Activated CD8-positive, alpha-beta T cell treated with anti-CD3 and anti-CD28 coated beads, Interleukin-2, amount 10 ng/mL, durations not matched to agents 7 days and 5 days (primary cell): ENCODE measurements around the gene PRKAA1. TPM values are rescaled to one million over a fixed set of nuclear protein-coding genes. Genes with fewer than 3 reads are reported as not detected.
"Not testable (repeated sequence)": the region's sequence is repeated elsewhere in the genome, so short reads cannot be mapped to it uniquely, and the experiment has no call there.

Experiments used
- ATAC-seq: fragments of 150-1000 bp; cut with Tn5 transposase; one replicate; pipeline ENCODE4 v1.10.0; 2021; ENCODE audit warnings: moderate library complexity
- CTCF ChIA-PET: fragments of 350-600 bp; sonication (Branson Sonifier 250); formaldehyde crosslinking; loops from one replicate; lab custom pipeline; 2021; ENCODE audit warnings: antibody characterized with exemption; lab: Charles Lee
- POLR2A ChIA-PET: fragments of 350-600 bp; sonication (Branson Sonifier 250); formaldehyde crosslinking; loops from one replicate; lab custom pipeline; 2021; ENCODE audit warnings: antibody characterized with exemption; lab: Charles Lee
- DNase-seq: peaks from one replicate; pipeline ENCODE4 v3.0.0-alpha.2; 2020
- H3K27ac Mint-ChIP-seq: one replicate; pipeline ENCODE4 v1.8.0; 2021; ENCODE audit warnings: mild to moderate bottlenecking, mixed read lengths
- H3K27me3 Mint-ChIP-seq: one replicate; pipeline ENCODE4 v1.8.0; 2021; ENCODE audit warnings: low read depth, mixed read lengths
- H3K36me3 Mint-ChIP-seq: one replicate; pipeline ENCODE4 v1.8.0; 2021; ENCODE audit warnings: low read depth, mixed read lengths
- H3K4me1 Mint-ChIP-seq: one replicate; pipeline ENCODE4 v1.8.0; 2021; ENCODE audit warnings: low read depth, mixed read lengths
- H3K4me3 Mint-ChIP-seq: one replicate; pipeline ENCODE4 v1.8.0; 2021; ENCODE audit warnings: mild to moderate bottlenecking, mixed read lengths
- H3K9me3 Mint-ChIP-seq: one replicate; pipeline ENCODE4 v1.8.0; 2022; ENCODE audit warnings: mixed read lengths; ENCODE audit not compliant: insufficient read depth
- total RNA-seq, 2 experiments: library from RNA; stranded (reverse); gene quantifications; one replicate each; pipeline ENCODE4 v1.2.3, GENCODE V29; 2021

The PRKAA1 gene
- total RNA-seq, 2 experiments from 2014 or later: 70.8 to 72.3 TPM

GRCh38 chr5:40790947-40791593 is 7.1 kb downstream of the PRKAA1 start:
- ChIA-PET POLR2A (no interaction called here), CTCF (no interaction called here)
- peaks cover 10% of the 10 kb centered on the region for H3K9me3 Mint-ChIP-seq
- H3K4me1 Mint-ChIP-seq: peaks cover 28% of the 10 kb centered on the region
- peaks cover 55% of the 10 kb centered on the region for H3K36me3 Mint-ChIP-seq
- DNase-seq (no peak), ATAC-seq (no peak)
- no peaks in the 10 kb centered on the region for H3K27me3 Mint-ChIP-seq
- no peak overlapping the region for H3K27ac Mint-ChIP-seq
- H3K4me3 Mint-ChIP-seq: no peak overlapping the region

DNA sequence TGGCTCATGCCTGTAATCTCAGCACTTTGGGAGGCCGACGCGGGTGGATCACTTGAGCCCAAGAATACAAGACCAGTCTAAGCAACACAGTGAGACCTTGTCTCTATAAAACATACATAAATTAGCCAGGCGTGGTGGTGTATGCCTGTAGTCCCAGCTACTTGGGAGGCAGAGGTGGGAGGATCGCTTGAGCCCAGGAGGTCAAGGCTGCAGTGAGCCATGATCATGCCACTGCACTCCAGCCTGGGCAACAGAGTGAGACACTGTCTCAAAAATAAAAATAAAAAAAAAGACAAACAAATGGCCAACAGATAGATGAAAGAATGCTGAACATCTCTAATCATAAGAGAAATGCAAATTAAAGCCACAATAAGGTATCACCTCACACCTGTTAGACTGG is 9.2 kb downstream of the PRKAA1 start:
- H3K4me3 Mint-ChIP-seq, CTCF ChIA-PET, H3K27me3 Mint-ChIP-seq, POLR2A ChIA-PET, H3K27ac Mint-ChIP-seq, ATAC-seq, DNase-seq: not testable (repeated sequence)
- Mint-ChIP-seq H3K9me3 (peaks cover 10% of the 10 kb centered on the region), H3K36me3 (peaks cover 39% of the 10 kb centered on the region), H3K4me1 (peaks cover 22% of the 10 kb centered on the region)

GRCh38 chr5:40787986-40788385 is 10.2 kb downstream of the PRKAA1 start:
- peaks cover 31% of the 10 kb centered on the region for H3K36me3 Mint-ChIP-seq
- no peak overlapping the region for H3K4me3 Mint-ChIP-seq
- H3K27me3 Mint-ChIP-seq: no peaks in the 10 kb centered on the region
- H3K9me3 Mint-ChIP-seq: peaks cover 10% of the 10 kb centered on the region
- POLR2A ChIA-PET: no interaction called here
- peaks cover 15% of the 10 kb centered on the region for H3K4me1 Mint-ChIP-seq
- CTCF ChIA-PET: no interaction called here
- H3K27ac Mint-ChIP-seq: no peak overlapping the region
- DNase-seq: no peak
- ATAC-seq: no peak

GRCh38 chr5:40786664-40787063 is 11.5 kb downstream of the PRKAA1 start:
- POLR2A ChIA-PET, H3K27ac Mint-ChIP-seq, ATAC-seq, H3K4me3 Mint-ChIP-seq, CTCF ChIA-PET, H3K27me3 Mint-ChIP-seq, DNase-seq: not testable (repeated sequence)
- Mint-ChIP-seq H3K9me3 (peaks cover 10% of the 10 kb centered on the region), H3K36me3 (peaks cover 31% of the 10 kb centered on the region), H3K4me1 (peaks cover 20% of the 10 kb centered on the region)

DNA sequence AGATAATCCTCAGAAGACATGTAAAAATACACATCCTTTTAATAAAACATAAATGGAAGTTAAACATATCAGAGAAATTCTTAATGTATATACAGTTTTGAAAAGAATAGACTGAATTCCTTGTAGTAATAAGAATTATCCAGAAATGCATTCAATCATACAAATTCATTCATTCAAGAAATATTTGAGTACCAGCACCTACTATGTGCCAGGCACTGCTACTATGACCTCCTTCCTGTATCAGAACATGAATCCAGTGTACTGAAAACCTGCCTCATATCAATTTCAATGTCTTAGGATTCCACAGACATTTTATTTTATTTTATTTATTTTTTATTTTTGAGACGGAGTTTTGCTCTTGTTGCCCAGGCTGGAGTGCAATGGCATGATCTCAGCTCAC is 13.3 kb downstream of the PRKAA1 start:
- no peak overlapping the region for H3K4me3 Mint-ChIP-seq
- POLR2A ChIA-PET: no interaction called here
- H3K4me1 Mint-ChIP-seq: peaks cover 23% of the 10 kb centered on the region
- DNase-seq (no peak), ATAC-seq (no peak)
- CTCF ChIA-PET: interaction anchor here (0.6 kb wide), 1 partner anchor 68 kb away, joined by 3 read pairs; no protein-coding TSS in a partner anchor
- H3K36me3 Mint-ChIP-seq: peaks cover 24% of the 10 kb centered on the region
- H3K27ac Mint-ChIP-seq: no peak overlapping the region
- peaks cover 10% of the 10 kb centered on the region for H3K9me3 Mint-ChIP-seq
- no peaks in the 10 kb centered on the region for H3K27me3 Mint-ChIP-seq

GRCh38 chr5:40784027-40784653 is 14.0 kb downstream of the PRKAA1 start:
- ChIA-PET POLR2A (no interaction called here), CTCF (no interaction called here)
- Mint-ChIP-seq H3K36me3 (peaks cover 24% of the 10 kb centered on the region), H3K4me1 (peaks cover 23% of the 10 kb centered on the region), H3K9me3 (peaks cover 10% of the 10 kb centered on the region), H3K27ac (no peak overlapping the region), H3K4me3 (no peak overlapping the region), H3K27me3 (no peaks in the 10 kb centered on the region)
- ATAC-seq (no peak), DNase-seq (no peak)

DNA sequence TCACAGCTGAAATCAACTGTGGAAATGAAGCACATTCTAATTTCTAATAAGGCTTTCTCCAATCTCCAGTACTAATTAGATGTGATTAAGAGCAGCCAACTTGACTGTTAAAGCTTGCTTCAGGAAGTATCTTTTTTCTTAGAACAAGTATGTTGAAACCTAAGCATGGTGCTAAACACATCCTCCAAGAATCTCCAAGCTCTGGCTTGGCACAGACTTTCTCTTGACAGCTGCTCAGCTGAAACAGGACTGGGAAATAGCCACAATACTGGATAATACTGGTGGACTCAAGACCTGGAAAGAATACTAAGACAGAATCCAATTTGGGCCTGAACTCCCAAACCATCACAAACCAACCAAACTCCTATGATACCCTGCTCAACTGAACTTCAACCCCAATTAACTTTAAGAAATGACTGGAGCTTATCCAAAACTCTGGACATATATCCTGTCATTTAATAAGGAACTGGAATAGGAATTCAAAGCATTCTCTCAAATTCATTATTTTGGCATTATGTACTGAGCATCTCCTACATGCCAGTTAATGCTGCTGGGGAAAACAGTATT is 16.2 kb downstream of the PRKAA1 start:
- DNase-seq (no peak), ATAC-seq (no peak)
- Mint-ChIP-seq H3K4me1 (peaks cover 22% of the 10 kb centered on the region), H3K36me3 (peaks cover 10% of the 10 kb centered on the region), H3K27me3 (no peaks in the 10 kb centered on the region), H3K9me3 (no peaks in the 10 kb centered on the region), H3K27ac (no peak overlapping the region), H3K4me3 (no peak overlapping the region)
- POLR2A ChIA-PET: no interaction called here
- CTCF ChIA-PET: no interaction called here

DNA sequence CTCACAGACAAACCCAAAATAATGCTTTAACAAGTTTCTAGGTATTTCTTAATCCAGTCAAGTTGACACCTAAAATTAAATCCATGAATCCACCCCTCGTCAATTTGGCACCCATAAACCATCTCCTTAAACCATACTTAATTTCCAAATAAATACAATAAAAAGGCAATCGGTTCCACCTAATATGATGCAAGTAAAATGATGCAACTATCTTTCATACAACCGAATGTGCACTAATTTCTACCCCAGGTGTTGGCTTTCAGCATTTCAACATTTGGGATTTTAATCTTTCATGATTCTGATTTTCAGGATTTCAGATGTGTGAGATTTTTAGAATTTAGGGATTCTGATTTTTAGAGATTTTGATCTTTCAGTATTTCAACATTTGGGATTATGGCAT is 17.3 kb downstream of the PRKAA1 start:
- Mint-ChIP-seq H3K36me3 (peaks cover 11% of the 10 kb centered on the region), H3K27ac (no peak overlapping the region), H3K4me1 (peaks cover 25% of the 10 kb centered on the region), H3K9me3 (no peaks in the 10 kb centered on the region), H3K4me3 (no peak overlapping the region), H3K27me3 (no peaks in the 10 kb centered on the region)
- CTCF ChIA-PET: no interaction called here
- DNase-seq (no peak), ATAC-seq (no peak)
- POLR2A ChIA-PET: no interaction called here

DNA sequence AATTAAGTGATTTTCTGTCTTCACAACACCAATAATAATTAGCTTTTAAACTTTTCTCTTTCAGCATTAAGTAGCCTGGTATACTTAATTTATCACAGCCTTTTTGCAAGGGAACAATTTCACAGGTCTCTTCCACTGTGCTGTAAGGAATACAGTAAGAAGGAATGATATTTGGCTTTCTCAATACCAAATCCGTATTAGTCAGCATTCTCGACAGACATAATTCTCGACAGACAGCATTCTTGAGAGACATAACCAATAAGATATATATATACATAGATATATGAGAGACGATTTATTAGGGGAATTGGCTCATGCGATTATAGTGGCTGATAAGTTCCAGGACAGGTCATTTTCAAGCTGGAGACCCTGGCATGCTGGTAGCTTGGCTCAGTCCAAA is 18.0 kb downstream of the PRKAA1 start:
- H3K4me1 Mint-ChIP-seq: peaks cover 21% of the 10 kb centered on the region
- H3K27ac Mint-ChIP-seq: no peak overlapping the region
- ChIA-PET CTCF (interaction anchor here (0.9 kb wide), 1 partner anchor 20 kb away, joined by 4 read pairs; no protein-coding TSS in a partner anchor), POLR2A (no interaction called here)
- DNase-seq (no peak), ATAC-seq (no peak)
- H3K4me3 Mint-ChIP-seq: no peak overlapping the region
- H3K9me3 Mint-ChIP-seq: no peaks in the 10 kb centered on the region
- H3K36me3 Mint-ChIP-seq: peaks cover 15% of the 10 kb centered on the region
- H3K27me3 Mint-ChIP-seq: no peaks in the 10 kb centered on the region

- peaks cover 18% of the 10 kb centered on the region for H3K36me3 Mint-ChIP-seq
- ATAC-seq (no peak), DNase-seq (no peak)
- no peak overlapping the region for H3K27ac Mint-ChIP-seq
- H3K9me3 Mint-ChIP-seq: no peaks in the 10 kb centered on the region
- H3K4me3 Mint-ChIP-seq: no peak overlapping the region
- no peaks in the 10 kb centered on the region for H3K27me3 Mint-ChIP-seq
- peaks cover 21% of the 10 kb centered on the region for H3K4me1 Mint-ChIP-seq
- ChIA-PET CTCF (interaction anchor here (0.9 kb wide), 1 partner anchor 19 kb away, joined by 4 read pairs; no protein-coding TSS in a partner anchor), POLR2A (no interaction called here)
Observed at GRCh38 chr5:40779561-40779960, 18.6 kb downstream of the PRKAA1 start.

- no peak overlapping the region for H3K4me3 Mint-ChIP-seq
- DNase-seq: no peak
- H3K27ac Mint-ChIP-seq: no peak overlapping the region
- POLR2A ChIA-PET: no interaction called here
- peaks cover 15% of the 10 kb centered on the region for H3K4me1 Mint-ChIP-seq
- CTCF ChIA-PET: no interaction called here
- no peaks in the 10 kb centered on the region for H3K9me3 Mint-ChIP-seq
- no peaks in the 10 kb centered on the region for H3K27me3 Mint-ChIP-seq
- ATAC-seq: no peak
- peaks cover 23% of the 10 kb centered on the region for H3K36me3 Mint-ChIP-seq
Observed at GRCh38 chr5:40778133-40778532, 20.0 kb downstream of the PRKAA1 start.

DNA sequence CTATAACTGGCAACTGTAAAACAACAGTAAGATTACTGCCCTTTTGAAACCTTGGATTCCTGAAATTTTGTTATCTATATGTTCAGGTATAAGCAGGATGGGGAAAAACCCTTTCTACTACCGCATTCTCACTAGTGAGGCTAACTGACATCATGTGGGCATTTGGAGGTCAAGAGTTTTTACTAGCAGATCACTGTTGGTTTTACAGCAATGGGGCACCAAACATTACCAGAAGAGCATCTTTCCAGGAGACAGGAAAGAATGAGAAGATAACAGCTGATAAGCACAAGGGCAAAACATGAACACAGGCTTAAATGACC is 21.6 kb downstream of the PRKAA1 start:
- Mint-ChIP-seq H3K36me3 (peaks cover 23% of the 10 kb centered on the region), H3K27ac (no peak overlapping the region), H3K9me3 (no peaks in the 10 kb centered on the region), H3K27me3 (no peaks in the 10 kb centered on the region), H3K4me1 (peaks cover 10% of the 10 kb centered on the region), H3K4me3 (no peak overlapping the region)
- CTCF ChIA-PET: interaction anchor here (1.5 kb wide), 1 partner anchor 828 kb away, joined by 3 read pairs; no protein-coding TSS in a partner anchor
- ATAC-seq (no peak), DNase-seq (no peak)
- POLR2A ChIA-PET: no interaction called here
